ENCODE measurements around the gene CSNK1A1.

- TF ChIP-seq CTCF (IDR thresholded peaks at IDR 0.05) = no peak
- no peak for TF ChIP-seq EP300 (IDR thresholded peaks at IDR 0.05)
Measured at GRCh38 chr5:149597618-149598017, 46.4 kb upstream of the CSNK1A1 start.
